ENCODE results near the gene PRPF31. TPM values are rescaled to one million over a fixed set of nuclear protein-coding genes. Genes with fewer than 3 reads are reported as not detected.

PRPF31 gene
- total RNA-seq, 6 donors from 2014 or later = 43.9 to 73.3 (median 47.4) TPM

DNA sequence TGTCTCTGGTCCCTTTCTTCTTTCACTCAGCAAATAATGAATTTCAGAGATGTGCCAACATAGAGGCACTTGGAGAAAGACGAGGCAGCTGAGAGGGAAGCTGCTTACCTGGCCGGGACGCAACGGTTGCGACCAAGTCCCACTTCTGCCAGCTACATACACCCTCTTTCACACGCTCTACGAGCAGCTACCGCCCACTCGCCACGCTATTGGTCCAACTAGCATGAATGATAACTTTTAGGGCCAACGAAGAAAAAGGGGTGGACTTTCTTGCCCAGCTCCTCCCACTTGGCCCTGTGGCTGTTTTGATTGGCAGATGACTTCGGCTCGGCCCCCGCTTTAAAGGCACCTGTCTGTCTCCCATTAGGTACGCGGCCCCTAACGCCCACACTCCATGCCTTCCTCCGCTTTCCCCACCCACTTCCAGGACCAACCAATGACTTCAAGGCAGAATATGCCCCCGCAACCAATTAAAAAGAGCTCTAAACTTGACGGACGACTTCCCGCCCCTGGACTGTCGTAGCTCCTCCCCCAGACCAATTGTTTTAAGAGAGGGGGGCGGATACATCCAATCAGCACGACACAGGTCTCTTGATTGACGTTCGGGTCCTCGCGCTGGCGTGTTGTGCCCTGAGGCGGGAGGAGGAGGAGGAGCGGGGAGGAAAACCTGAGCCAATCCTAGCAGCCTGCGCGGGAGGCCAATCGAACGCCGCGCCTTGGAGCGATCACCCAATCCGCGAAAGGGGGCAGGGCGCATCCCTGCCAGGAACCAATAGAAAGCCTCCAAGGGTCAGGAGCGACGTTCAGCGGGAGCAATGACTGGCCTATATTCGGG, 21.5 kb downstream of the PRPF31 start:
- Histone ChIP-seq H3K4me1 (peaks cover 32 to 44% (median 38%) of the 10 kb centered on the region in 4 donors), H3K27ac (peak overlapping the region; percentile 93 to 99 (median 96)), H3K9me3 (no peaks in the 10 kb centered on the region), H3K27me3 (no peaks in the 10 kb centered on the region), H3K36me3 (peaks cover 0 to 16% (median 3%) of the 10 kb centered on the region in 4 donors), H3K4me3 (peak overlapping the region; percentile 18 to 97 (median 92))
- WGBS, 2 donors = 1% methylated on average over 28 to 44 of the region's 46 CpGs
- TF ChIP-seq, protein P1, sequence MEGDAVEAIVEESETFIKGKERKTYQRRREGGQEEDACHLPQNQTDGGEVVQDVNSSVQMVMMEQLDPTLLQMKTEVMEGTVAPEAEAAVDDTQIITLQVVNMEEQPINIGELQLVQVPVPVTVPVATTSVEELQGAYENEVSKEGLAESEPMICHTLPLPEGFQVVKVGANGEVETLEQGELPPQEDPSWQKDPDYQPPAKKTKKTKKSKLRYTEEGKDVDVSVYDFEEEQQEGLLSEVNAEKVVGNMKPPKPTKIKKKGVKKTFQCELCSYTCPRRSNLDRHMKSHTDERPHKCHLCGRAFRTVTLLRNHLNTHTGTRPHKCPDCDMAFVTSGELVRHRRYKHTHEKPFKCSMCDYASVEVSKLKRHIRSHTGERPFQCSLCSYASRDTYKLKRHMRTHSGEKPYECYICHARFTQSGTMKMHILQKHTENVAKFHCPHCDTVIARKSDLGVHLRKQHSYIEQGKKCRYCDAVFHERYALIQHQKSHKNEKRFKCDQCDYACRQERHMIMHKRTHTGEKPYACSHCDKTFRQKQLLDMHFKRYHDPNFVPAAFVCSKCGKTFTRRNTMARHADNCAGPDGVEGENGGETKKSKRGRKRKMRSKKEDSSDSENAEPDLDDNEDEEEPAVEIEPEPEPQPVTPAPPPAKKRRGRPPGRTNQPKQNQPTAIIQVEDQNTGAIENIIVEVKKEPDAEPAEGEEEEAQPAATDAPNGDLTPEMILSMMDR (IDR thresholded peaks at IDR 0.05) = no peak
- TF ChIP-seq POLR2AphosphoS5 (IDR thresholded peaks at IDR 0.05) (peak in 1 of 2 donors; percentile 69), POLR2A (IDR thresholded peaks at IDR 0.05) (peak in 1 of 4 donors; percentile 71), EP300 (IDR thresholded peaks at IDR 0.05) (no peak)
- DNase-seq = peak; percentile 97 to 100
- peak; percentile 95 to 98 for ATAC-seq (ENCODE audit: low FRiP score in 2 of 2)

DNA sequence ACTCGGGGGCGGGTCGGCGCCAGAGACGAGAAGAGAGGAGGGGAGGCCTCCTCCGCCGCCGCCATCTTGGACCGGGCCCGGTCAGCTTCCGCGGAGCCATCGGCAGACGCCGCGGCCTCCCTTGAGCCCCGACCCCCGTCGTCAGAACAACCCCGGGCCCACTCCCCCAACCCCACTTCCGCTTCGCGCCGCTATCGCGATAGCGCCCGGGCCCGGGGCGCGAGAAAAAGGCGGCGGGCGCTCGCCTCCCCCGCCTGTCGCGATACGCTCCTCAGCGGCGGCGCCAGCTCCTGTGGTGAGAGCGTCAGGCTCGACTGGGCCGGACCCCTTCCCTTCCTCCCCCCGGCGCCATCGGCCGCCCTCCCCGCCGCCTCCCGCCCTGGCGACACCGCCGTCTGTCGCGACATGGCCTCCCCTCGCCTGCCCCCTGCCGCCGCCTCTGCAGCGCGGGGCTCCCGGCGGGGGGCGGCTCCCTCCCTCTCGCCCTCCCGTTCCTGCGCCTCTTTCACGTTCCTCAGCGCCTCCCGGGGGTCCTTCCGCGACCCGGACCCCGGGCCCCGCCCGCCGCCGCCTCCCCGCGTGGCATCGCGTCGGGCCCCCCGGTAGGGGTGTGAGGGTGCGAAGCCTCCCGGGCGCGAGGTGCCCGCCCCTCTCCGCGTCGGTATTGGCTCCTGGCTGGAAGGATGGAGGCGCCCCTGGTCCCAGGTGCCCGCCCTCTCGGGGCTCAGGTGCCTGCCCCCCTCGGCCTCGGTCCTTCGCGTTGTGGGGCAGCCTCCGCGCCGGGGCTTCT, 22.3 kb downstream of the PRPF31 start, which contains the start of gene CNOT3:
Gene CNOT3, plus strand, starts transcription at position 64 of the 790 bp plus-strand sequence. CDS start 5,217 bp downstream, outside the sequence.
- Histone ChIP-seq H3K27ac (peak within 1 kb of the TSS; percentile 93 to 99 (median 96)), H3K36me3 (peaks cover 4 to 19% (median 9%) of the 10 kb centered on the region in 4 donors), H3K4me1 (peaks cover 32 to 44% (median 38%) of the 10 kb centered on the region in 4 donors), H3K9me3 (no peaks in the 10 kb centered on the region), H3K27me3 (no peaks in the 10 kb centered on the region), H3K4me3 (peak within 1 kb of the TSS; percentile 92 to 100 (median 94))
- 1% methylated on average over 29 of the region's 103 CpGs; no CpG with 5 or more reads in 1 of the 2 donors for WGBS, 2 donors
- ATAC-seq (ENCODE audit: low FRiP score in 2 of 2) = no peak
- TF ChIP-seq POLR2AphosphoS5 (IDR thresholded peaks at IDR 0.05) (peak; percentile 79 to 91), EP300 (IDR thresholded peaks at IDR 0.05) (no peak), POLR2A (IDR thresholded peaks at IDR 0.05) (peak in 3 of 4 donors; percentile 17 to 90 (median 78))
- TF ChIP-seq, protein P1 (IDR thresholded peaks at IDR 0.05) = no peak
- DNase-seq = peak in 1 of 2 donors; percentile 89

DNA sequence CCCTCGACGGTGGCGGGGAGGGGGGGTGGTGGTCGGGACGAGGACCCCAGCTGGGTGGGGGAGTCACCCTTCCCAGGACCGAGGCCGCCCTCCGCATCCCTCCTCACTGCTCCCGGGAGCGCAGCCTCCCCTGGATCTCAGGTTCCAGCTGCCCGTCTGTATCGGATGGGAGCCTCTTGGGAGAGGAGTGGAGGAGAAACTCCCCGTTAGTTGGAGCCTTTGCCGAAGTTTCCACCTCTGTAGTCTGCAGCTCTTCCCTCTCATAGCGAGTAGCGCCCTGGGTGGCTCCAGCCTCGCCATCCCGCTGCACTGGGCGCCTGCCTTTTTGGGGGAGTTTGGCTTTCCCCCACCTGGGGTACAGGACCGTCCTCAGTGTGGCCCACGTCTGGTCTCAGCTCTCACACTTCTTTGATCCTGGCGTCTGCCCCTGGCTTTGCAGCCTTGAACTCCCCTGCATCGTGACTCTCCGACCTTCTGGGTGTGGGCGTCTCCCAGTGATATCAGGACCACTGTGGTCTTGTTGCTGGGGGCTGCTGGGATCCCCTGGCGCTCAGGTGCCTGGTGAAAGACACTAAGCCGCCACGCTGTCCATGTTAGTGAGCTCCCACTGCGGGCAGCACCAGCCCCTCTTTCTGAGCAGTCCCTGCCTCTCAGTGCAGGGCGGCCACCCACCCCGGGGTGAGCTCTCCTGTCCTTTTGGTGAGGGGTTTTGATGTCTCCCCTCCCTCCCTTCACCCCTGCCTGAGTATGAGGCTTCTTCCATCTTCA, 23.1 kb downstream of the PRPF31 start:
- DNase-seq (no peak), ATAC-seq (ENCODE audit: low FRiP score in 2 of 2) (no peak)
- WGBS, 2 donors = 38 to 52% methylated on average over 15 to 21 of the region's 31 CpGs
- Histone ChIP-seq H3K27me3 (no peaks in the 10 kb centered on the region), H3K27ac (peak overlapping the region; percentile 93 to 99 (median 96)), H3K9me3 (no peaks in the 10 kb centered on the region), H3K36me3 (peaks cover 10 to 27% (median 17%) of the 10 kb centered on the region in 4 donors), H3K4me3 (peak overlapping the region; percentile 92 to 100 (median 94)), H3K4me1 (peaks cover 32 to 44% (median 38%) of the 10 kb centered on the region in 4 donors)
- TF ChIP-seq EP300 (IDR thresholded peaks at IDR 0.05) (no peak), POLR2AphosphoS5 (IDR thresholded peaks at IDR 0.05) (no peak), POLR2A (IDR thresholded peaks at IDR 0.05) (no peak)
- TF ChIP-seq, protein P1 (IDR thresholded peaks at IDR 0.05) = no peak

DNA sequence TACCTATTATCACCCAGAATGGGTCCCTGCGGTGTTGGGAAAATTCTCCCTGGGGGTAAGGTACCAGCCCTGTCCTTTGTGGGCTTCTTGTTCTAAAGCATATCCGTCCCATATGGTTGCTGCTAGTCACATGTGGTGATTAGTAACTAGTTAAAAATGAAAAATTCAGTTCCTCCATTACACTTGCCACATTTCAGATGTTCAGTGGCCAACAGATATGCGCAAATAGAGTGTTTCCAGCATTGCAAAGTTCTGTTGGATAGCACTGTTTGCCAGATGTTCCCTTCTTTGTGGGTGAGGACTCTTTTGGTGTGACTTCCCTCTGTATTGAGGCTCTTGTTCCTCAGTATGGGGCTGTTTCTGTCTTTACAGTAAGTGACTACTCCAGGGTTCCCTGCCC, 25.8 kb downstream of the PRPF31 start:
- peaks cover 32 to 54% (median 43%) of the 10 kb centered on the region in 4 donors for H3K36me3 ChIP-seq
- no peak overlapping the region for H3K27ac ChIP-seq
- H3K27me3 ChIP-seq = no peaks in the 10 kb centered on the region
- no peak for ATAC-seq (ENCODE audit: low FRiP score in 2 of 2)
- DNase-seq = no peak
- TF ChIP-seq EP300 (IDR thresholded peaks at IDR 0.05) = no peak
- 92 to 93% methylated on average over 3 of the region's 3 CpGs for WGBS, 2 donors
- peaks cover 24 to 38% (median 31%) of the 10 kb centered on the region in 4 donors for H3K4me1 ChIP-seq
- no peak overlapping the region for H3K4me3 ChIP-seq
- no peaks in the 10 kb centered on the region for H3K9me3 ChIP-seq
